CD8-positive, alpha-beta memory T cell (primary cell): ENCODE measurements around the gene PCDHGA11. TPM values are rescaled to one million over a fixed set of nuclear protein-coding genes. Genes with fewer than 3 reads are reported as not detected.
"Not testable (repeated sequence)": the region's sequence is repeated elsewhere in the genome, so short reads cannot be mapped to it uniquely, and the experiment has no call there.

Experiments used
- CTCF ChIA-PET: fragments of 350-600 bp; sonication (Branson Sonifier 250); formaldehyde crosslinking; loops from one replicate; lab custom pipeline; 2021; ENCODE audit warnings: antibody characterized with exemption; lab: Charles Lee
- POLR2A ChIA-PET: fragments of 350-600 bp; sonication (Branson Sonifier 250); formaldehyde crosslinking; loops from one replicate; lab custom pipeline; 2021; ENCODE audit warnings: antibody characterized with exemption; lab: Charles Lee
- DNase-seq, 5 donors: peaks; one replicate each; pipeline versions ENCODE4 v3.0.0 to v3.0.0-alpha.2; 2020 to 2022; ENCODE audit warnings: mixed read lengths in 1 of 5
- H3K27ac ChIP-seq: one replicate; pipeline ENCODE4 v1.7.0; 2013; ENCODE audit warnings: low read depth, mild to moderate bottlenecking, low read length, moderate library complexity
- H3K27me3 ChIP-seq: 2 replicates; pipeline ENCODE4 v1.7.0; 2013; ENCODE audit warnings: low read length, mild to moderate bottlenecking; ENCODE audit not compliant: insufficient read depth, poor library complexity, severe bottlenecking
- H3K36me3 ChIP-seq: 2 replicates; pipeline ENCODE4 v1.7.0; 2013; ENCODE audit warnings: mild to moderate bottlenecking, low read length, moderate library complexity; ENCODE audit not compliant: insufficient read depth
- H3K4me1 ChIP-seq: 2 replicates; pipeline ENCODE4 v1.7.0; 2013; ENCODE audit warnings: mild to moderate bottlenecking, low read length, moderate library complexity; ENCODE audit not compliant: insufficient read depth
- H3K4me3 ChIP-seq: 2 replicates; pipeline ENCODE4 v1.7.0; 2013; ENCODE audit warnings: mild to moderate bottlenecking, low read length
- H3K9me3 ChIP-seq: 2 replicates; pipeline ENCODE4 v1.7.0; 2013; ENCODE audit warnings: mild to moderate bottlenecking, low read length
- H3K27ac Mint-ChIP-seq, 8 donors: one replicate each; pipeline ENCODE4 v1.8.0; 2020 to 2021; ENCODE audit warnings: mixed read lengths in 8 of 8, mild to moderate bottlenecking in 6 of 8, inconsistent platforms in 3 of 8, moderate library complexity in 3 of 8
- H3K27me3 Mint-ChIP-seq, 2 donors: one replicate each; pipeline ENCODE4 v1.8.0; 2020 to 2021; ENCODE audit warnings: mixed read lengths in 2 of 2, mild to moderate bottlenecking in 1 of 2, moderate library complexity in 1 of 2
- H3K36me3 Mint-ChIP-seq, 3 donors: one replicate each; pipeline ENCODE4 v1.8.0; 2020 to 2021; ENCODE audit warnings: mixed read lengths in 3 of 3, inconsistent platforms in 1 of 3, mild to moderate bottlenecking in 1 of 3
- H3K4me1 Mint-ChIP-seq, 3 donors: one replicate each; pipeline ENCODE4 v1.8.0; 2020 to 2021; ENCODE audit warnings: mixed read lengths in 3 of 3, inconsistent platforms in 1 of 3, mild to moderate bottlenecking in 1 of 3
- H3K4me3 Mint-ChIP-seq, 7 donors: one replicate each; pipeline ENCODE4 v1.8.0; 2020 to 2021; ENCODE audit warnings: mixed read lengths in 7 of 7, mild to moderate bottlenecking in 6 of 7, moderate library complexity in 4 of 7, inconsistent platforms in 2 of 7
- H3K9me3 Mint-ChIP-seq, 5 donors: one replicate each; pipeline ENCODE4 v1.8.0; 2020 to 2022; ENCODE audit warnings: mixed read lengths in 5 of 5, mild to moderate bottlenecking in 3 of 5, moderate library complexity in 2 of 5, inconsistent platforms in 1 of 5
- polyA plus RNA-seq: library from polyadenylated mRNA; unstranded; fragments of 300-500 nt; fragmentation: Illumina TruSeq; gene quantifications from one replicate; pipeline ENCODE4 v1.2.3, GENCODE V29; 2021
- total RNA-seq, 2 experiments: library from RNA; stranded (reverse); gene quantifications; one replicate each; pipeline ENCODE4 v1.2.3, GENCODE V29; 2021

The PCDHGA11 gene
- total and polyA plus RNA-seq, 3 experiments from 2014 or later = 0.09 to 0.13 TPM; not detected in 1

DNA sequence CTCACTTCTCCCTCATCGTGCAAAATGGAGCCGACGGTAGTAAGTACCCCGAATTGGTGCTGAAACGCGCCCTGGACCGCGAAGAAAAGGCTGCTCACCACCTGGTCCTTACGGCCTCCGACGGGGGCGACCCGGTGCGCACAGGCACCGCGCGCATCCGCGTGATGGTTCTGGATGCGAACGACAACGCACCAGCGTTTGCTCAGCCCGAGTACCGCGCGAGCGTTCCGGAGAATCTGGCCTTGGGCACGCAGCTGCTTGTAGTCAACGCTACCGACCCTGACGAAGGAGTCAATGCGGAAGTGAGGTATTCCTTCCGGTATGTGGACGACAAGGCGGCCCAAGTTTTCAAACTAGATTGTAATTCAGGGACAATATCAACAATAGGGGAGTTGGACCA, 10.4 kb downstream of the PCDHGA11 start:
- no peak overlapping the region for H3K27ac ChIP-seq
- H3K4me3 Mint-ChIP-seq = peak overlapping the region in 4 of 7 donors; percentile 5 to 58 (median 26)
- ChIA-PET CTCF (no interaction called here), POLR2A (no interaction called here)
- H3K4me1 ChIP-seq = no peaks in the 10 kb centered on the region
- peaks cover 8 to 11% (median 10%) of the 10 kb centered on the region in 3 donors for H3K4me1 Mint-ChIP-seq
- peaks cover 9% of the 10 kb centered on the region for H3K9me3 ChIP-seq
- no peak overlapping the region for H3K27ac Mint-ChIP-seq
- peaks cover 8% of the 10 kb centered on the region for H3K27me3 ChIP-seq
- H3K4me3 ChIP-seq = no peak overlapping the region
- peaks cover 63 to 68% of the 10 kb centered on the region in 2 donors for H3K27me3 Mint-ChIP-seq
- H3K36me3 ChIP-seq = no peaks in the 10 kb centered on the region
- peaks cover 0 to 5% (median 0%) of the 10 kb centered on the region in 3 donors for H3K36me3 Mint-ChIP-seq
- no peak for DNase-seq
- peaks cover 17 to 54% (median 52%) of the 10 kb centered on the region in 5 donors for H3K9me3 Mint-ChIP-seq

DNA sequence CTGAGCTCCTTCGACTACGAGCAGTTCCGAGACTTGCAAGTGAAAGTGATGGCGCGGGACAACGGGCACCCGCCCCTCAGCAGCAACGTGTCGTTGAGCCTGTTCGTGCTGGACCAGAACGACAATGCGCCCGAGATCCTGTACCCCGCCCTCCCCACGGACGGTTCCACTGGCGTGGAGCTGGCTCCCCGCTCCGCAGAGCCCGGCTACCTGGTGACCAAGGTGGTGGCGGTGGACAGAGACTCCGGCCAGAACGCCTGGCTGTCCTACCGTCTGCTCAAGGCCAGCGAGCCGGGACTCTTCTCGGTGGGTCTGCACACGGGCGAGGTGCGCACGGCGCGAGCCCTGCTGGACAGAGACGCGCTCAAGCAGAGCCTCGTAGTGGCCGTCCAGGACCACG, 11.5 kb downstream of the PCDHGA11 start:
- Mint-ChIP-seq H3K4me3 (peak overlapping the region in 1 of 7 donors; percentile 32), H3K27me3 (peaks cover 54 to 63% of the 10 kb centered on the region in 2 donors), H3K9me3 (peaks cover 12 to 48% (median 47%) of the 10 kb centered on the region in 5 donors), H3K4me1 (peaks cover 8 to 11% (median 10%) of the 10 kb centered on the region in 3 donors)
- H3K4me3 ChIP-seq, H3K9me3 ChIP-seq, H3K36me3 ChIP-seq, H3K27ac ChIP-seq, POLR2A ChIA-PET, DNase-seq, H3K36me3 Mint-ChIP-seq, H3K27ac Mint-ChIP-seq, H3K27me3 ChIP-seq, H3K4me1 ChIP-seq, CTCF ChIA-PET: not testable (repeated sequence)

DNA sequence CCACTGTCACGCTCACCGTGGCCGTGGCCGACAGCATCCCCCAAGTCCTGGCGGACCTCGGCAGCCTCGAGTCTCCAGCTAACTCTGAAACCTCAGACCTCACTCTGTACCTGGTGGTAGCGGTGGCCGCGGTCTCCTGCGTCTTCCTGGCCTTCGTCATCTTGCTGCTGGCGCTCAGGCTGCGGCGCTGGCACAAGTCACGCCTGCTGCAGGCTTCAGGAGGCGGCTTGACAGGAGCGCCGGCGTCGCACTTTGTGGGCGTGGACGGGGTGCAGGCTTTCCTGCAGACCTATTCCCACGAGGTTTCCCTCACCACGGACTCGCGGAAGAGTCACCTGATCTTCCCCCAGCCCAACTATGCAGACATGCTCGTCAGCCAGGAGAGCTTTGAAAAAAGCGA, 11.9 kb downstream of the PCDHGA11 start:
- H3K4me3 ChIP-seq, POLR2A ChIA-PET, H3K27ac ChIP-seq, H3K36me3 ChIP-seq, DNase-seq, H3K27me3 ChIP-seq, H3K4me3 Mint-ChIP-seq, H3K27ac Mint-ChIP-seq, CTCF ChIA-PET, H3K4me1 ChIP-seq, H3K36me3 Mint-ChIP-seq, H3K9me3 ChIP-seq: not testable (repeated sequence)
- Mint-ChIP-seq H3K4me1 (peaks cover 8 to 11% (median 10%) of the 10 kb centered on the region in 3 donors), H3K9me3 (peaks cover 12 to 48% (median 47%) of the 10 kb centered on the region in 5 donors), H3K27me3 (peaks cover 51 to 63% of the 10 kb centered on the region in 2 donors)

DNA sequence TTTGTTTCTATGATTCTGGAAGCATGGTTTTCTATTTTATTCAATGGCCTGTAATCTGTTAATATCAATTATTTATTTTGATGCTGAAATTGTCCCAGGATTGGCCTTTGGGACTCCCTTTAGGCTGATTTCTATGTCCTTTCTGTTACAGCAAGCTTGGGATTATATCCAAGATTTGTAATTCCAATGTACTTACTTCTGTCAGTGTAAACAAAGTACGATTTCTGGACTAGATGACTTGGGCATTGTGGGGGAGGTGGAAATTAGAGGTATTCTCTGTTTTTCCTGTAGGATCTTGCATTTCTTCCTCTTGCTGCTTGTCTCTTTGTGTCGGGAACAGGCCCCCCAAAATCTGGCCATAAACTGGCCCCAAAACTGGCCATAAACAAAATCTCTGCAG, 13.2 kb downstream of the PCDHGA11 start:
- Histone ChIP-seq H3K27ac (no peak overlapping the region), H3K27me3 (peaks cover 8% of the 10 kb centered on the region), H3K4me3 (no peak overlapping the region), H3K4me1 (no peaks in the 10 kb centered on the region), H3K36me3 (no peaks in the 10 kb centered on the region), H3K9me3 (peaks cover 9% of the 10 kb centered on the region)
- Mint-ChIP-seq H3K27me3 (peaks cover 47 to 59% of the 10 kb centered on the region in 2 donors), H3K4me3 (no peak overlapping the region), H3K36me3 (no peaks in the 10 kb centered on the region), H3K9me3 (peaks cover 8 to 42% (median 40%) of the 10 kb centered on the region in 5 donors), H3K27ac (peak overlapping the region in 1 of 8 donors; percentile 6), H3K4me1 (peaks cover 8 to 11% (median 10%) of the 10 kb centered on the region in 3 donors)
- ChIA-PET CTCF (no interaction called here), POLR2A (no interaction called here)
- DNase-seq = no peak

DNA sequence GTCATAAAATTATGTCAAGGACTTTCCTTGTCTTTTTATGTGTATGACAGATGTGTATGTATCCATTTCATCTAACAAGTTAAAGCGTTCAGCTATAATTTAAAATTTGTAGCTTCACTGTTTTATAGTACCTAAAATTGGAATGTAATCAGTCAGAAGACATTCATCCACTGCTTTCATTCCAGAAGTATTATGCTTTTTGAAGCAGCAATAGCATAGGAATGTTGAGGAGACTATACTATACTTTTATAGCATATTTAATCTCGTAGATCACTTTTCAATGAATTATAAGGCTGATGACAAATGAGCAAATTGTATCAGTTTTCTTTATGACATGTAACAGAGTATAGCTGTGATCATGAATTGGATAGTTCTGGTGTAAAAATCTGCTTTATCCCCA, 16.4 kb downstream of the PCDHGA11 start:
- H3K4me3 Mint-ChIP-seq = no peak overlapping the region
- H3K27ac ChIP-seq = no peak overlapping the region
- CTCF ChIA-PET = no interaction called here
- no peak for DNase-seq
- H3K4me1 ChIP-seq = no peaks in the 10 kb centered on the region
- H3K27me3 ChIP-seq = no peaks in the 10 kb centered on the region
- H3K27me3 Mint-ChIP-seq = peaks cover 32 to 47% of the 10 kb centered on the region in 2 donors
- H3K4me3 ChIP-seq = no peak overlapping the region
- H3K4me1 Mint-ChIP-seq = no peaks in the 10 kb centered on the region
- H3K36me3 ChIP-seq = no peaks in the 10 kb centered on the region
- no peaks in the 10 kb centered on the region for H3K9me3 ChIP-seq
- POLR2A ChIA-PET = no interaction called here
- H3K27ac Mint-ChIP-seq = no peak overlapping the region
- peaks cover 0 to 26% (median 22%) of the 10 kb centered on the region in 5 donors for H3K9me3 Mint-ChIP-seq
- no peaks in the 10 kb centered on the region for H3K36me3 Mint-ChIP-seq

DNA sequence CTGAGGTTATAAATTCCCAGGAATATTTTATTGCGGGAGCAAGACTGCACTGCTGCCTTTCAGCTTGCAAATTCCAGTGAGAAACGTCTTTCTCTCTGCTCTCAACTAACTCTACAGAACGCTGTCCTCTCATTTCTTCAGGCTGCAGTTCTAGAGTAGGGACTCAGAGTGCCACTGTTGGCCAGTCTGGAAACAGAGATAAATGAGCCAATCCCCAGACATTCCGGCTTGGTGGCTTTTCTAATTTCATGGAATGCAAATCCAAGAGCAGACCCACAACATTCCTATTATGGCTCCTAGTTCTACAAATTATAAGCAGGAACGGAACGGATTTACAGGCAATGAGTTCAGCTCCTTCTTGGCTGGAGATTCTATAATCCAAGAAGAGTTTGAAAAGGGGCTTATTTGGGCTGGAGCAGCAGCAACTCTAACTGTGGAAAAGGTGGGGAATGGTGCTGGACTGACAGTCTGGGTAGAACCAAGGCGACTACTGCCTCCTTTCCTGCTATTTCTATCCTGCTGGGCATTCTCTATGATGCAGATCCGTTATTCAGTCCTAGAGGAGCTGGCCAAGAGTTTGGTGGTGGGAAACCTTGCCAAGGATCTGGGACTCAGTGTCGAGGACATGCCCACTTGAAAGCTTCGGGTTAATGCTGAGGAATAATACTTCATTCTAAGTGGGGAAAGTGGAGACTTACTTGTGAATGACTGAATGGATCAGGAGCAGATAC, 18.7 kb downstream of the PCDHGA11 start:
- Histone ChIP-seq H3K4me1 (no peaks in the 10 kb centered on the region), H3K27me3 (no peaks in the 10 kb centered on the region), H3K4me3 (no peak overlapping the region), H3K27ac (no peak overlapping the region), H3K9me3 (no peaks in the 10 kb centered on the region), H3K36me3 (no peaks in the 10 kb centered on the region)
- ChIA-PET POLR2A (no interaction called here), CTCF (no interaction called here)
- Mint-ChIP-seq H3K27ac (no peak overlapping the region), H3K27me3 (peaks cover 17 to 31% of the 10 kb centered on the region in 2 donors), H3K4me3 (no peak overlapping the region), H3K36me3 (no peaks in the 10 kb centered on the region), H3K9me3 (peaks cover 0 to 12% (median 6%) of the 10 kb centered on the region in 5 donors), H3K4me1 (no peaks in the 10 kb centered on the region)
- no peak for DNase-seq

DNA sequence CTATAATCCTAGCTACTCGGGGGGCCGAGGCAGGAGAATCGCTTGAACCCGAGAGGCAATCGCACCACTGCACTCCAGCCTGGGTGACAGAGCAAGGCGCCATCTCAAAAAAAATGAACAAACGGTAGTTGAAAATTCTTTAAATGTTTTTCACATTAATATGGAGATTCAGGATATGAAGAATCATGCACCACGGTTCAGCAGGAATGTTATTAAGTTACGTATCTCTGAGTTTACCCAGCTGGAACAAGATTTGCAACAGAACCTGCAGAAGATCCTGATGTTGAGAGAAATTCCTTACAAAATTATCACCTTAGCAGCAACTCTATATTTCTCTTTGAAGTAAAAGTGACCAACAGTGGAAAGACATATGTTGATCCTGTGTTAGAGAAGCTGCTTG, 19.5 kb downstream of the PCDHGA11 start:
- H3K4me1 Mint-ChIP-seq = no peaks in the 10 kb centered on the region
- no peak for DNase-seq
- Histone ChIP-seq H3K4me3 (no peak overlapping the region), H3K27ac (no peak overlapping the region), H3K4me1 (no peaks in the 10 kb centered on the region), H3K36me3 (no peaks in the 10 kb centered on the region), H3K27me3 (no peaks in the 10 kb centered on the region), H3K9me3 (no peaks in the 10 kb centered on the region)
- H3K27me3 Mint-ChIP-seq = peaks cover 15 to 25% of the 10 kb centered on the region in 2 donors
- peaks cover 0 to 12% (median 6%) of the 10 kb centered on the region in 5 donors for H3K9me3 Mint-ChIP-seq
- no peak overlapping the region for H3K27ac Mint-ChIP-seq
- no peaks in the 10 kb centered on the region for H3K36me3 Mint-ChIP-seq
- ChIA-PET CTCF (no interaction called here), POLR2A (no interaction called here)
- H3K4me3 Mint-ChIP-seq = no peak overlapping the region

DNA sequence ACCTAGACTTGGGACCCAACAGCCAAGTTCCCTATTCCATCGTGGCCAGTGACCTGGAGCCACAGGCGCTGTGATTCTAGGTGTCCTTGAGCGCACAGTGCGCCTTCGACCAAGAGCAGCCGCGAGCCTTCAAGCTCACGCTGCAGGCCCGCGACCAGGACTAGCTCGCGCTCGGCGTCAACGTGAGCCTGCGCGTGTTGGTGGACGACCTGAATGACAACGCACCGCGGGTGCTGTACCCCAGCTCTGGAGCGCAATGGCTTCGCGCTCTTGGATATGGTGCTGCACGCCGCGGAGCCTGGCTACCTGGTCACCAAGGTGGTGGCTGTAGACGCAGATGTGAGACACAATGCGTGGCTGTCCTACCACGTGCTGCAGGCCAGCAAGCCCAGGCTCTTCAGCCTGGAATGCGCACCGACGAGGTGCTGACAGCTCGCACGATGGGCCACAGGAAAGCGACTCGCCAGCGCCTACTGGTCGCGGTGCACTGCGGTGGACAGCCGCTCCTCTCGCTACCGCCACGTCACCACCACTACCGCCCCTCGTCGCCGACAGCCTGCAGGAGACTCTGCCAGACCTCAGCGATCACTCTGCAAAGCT, 20.8 kb downstream of the PCDHGA11 start:
- no peaks in the 10 kb centered on the region for H3K36me3 ChIP-seq
- peaks cover 0 to 12% (median 6%) of the 10 kb centered on the region in 5 donors for H3K9me3 Mint-ChIP-seq
- H3K4me1 Mint-ChIP-seq = no peaks in the 10 kb centered on the region
- CTCF ChIA-PET = no interaction called here
- H3K4me3 ChIP-seq = no peak overlapping the region
- H3K27me3 Mint-ChIP-seq = peaks cover 12 to 26% of the 10 kb centered on the region in 2 donors
- no peaks in the 10 kb centered on the region for H3K36me3 Mint-ChIP-seq
- no peaks in the 10 kb centered on the region for H3K27me3 ChIP-seq
- no peak for DNase-seq
- no peaks in the 10 kb centered on the region for H3K4me1 ChIP-seq
- POLR2A ChIA-PET = no interaction called here
- no peak overlapping the region for H3K4me3 Mint-ChIP-seq
- H3K27ac Mint-ChIP-seq = no peak overlapping the region
- H3K27ac ChIP-seq = no peak overlapping the region
- H3K9me3 ChIP-seq = no peaks in the 10 kb centered on the region
